ENCODE results near the gene SIN3A.
"Not testable (repeated sequence)": the region's sequence is repeated elsewhere in the genome, so short reads cannot be mapped to it uniquely, and the experiment has no call there.

Gene SIN3A

DNA sequence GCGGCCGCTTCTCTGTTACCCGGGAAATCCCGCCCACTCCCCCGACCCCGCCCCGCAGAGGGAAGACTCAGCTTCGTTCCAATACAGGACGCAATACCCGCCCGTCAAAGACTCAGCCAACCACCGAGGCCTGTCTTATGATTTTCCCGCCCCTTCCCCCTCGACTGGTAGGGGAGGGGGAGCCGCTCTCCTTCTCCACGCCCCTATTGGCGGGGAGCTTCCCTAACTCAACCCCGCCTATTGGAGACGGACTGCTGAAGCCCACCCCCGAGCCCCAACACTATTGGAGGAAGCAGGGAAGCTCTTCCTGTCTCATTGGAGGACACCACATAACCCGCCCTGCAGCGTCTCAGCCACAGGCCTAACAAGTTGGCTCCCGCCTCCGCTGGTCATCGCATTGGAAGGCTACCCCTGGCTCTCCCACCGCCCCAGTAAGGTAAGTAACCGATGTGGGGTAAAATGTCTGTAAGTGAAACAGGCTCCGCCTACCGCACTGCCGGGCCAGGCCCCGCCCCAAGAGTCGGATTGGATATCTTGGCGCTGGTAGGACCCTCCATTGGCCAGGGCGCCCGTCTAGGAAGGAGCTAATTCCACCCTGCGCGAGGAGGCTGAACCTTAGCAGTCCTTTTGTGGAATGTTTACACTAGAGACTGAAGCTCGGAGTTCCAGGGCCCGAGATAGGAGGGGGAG lies at the start of gene SIN3A:
Gene SIN3A, minus strand, starts transcription at position 17 of the 690 bp plus-strand sequence. CDS start 21,315 bp downstream, outside the sequence.
- peak; percentile 100 for DNase-seq (ENCODE audit: low spot score)

GRCh38 chr15:75493732-75494131 lies 42.2 kb upstream of the SIN3A start:
- DNase-seq (ENCODE audit: low spot score) = no peak

DNA sequence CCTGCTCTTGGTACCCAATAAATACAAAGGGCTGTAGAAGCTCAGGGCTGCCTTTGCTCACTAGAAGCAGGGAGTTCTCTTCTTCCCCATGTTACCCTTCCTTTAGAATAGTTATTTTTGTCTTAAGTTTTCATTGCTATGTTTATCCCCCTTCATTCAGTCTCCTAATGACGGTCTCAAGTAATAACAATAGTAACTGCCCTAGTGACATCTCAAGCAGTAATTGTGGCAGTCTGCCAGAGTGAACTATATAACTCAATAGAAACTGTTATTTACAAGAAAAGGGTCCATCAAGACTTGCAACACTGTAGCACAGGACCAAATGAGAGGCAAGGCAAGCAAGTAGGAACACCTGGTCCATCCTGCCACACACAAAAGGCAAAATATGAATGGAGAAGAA lies 32.5 kb upstream of the SIN3A start:
- DNase-seq (ENCODE audit: low spot score) = no peak

DNA sequence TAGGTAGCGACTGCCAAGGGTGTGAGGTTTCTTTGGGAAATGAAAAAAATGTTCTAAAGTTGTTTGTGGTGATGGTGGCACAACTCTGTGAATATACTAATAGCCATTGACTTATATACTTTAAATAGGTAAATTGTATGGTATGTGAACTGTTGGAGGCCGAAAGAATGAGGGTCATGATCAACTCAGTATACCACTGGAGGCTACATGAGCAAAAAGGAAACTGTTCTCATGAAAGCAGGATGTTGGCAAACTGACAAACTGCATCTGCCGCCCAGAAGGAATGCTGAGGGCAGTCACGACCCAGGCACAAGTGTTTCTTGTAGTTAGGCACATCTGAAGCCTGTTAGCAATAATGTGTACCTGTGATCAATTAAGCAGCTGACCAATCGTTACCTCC lies 32.1 kb upstream of the SIN3A start:
- not testable (repeated sequence) for DNase-seq (ENCODE audit: low spot score)

DNA sequence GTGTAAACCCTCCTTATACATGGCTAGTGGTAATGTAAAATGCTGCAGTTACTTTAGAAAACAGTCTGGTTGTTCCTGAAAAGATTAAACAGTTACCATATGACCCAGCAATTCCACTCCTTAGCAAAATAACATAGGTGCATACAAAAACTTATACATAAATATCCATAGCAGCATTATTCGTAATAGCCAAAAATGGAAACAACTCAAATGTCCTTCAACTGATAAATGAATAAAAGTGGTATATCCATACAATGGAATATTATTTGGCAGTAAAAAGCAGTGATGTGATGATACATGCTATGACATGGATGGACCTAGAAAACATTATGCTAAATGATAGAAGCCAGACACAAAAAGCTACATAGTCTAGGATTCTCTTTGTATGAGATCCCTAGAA lies 31.6 kb upstream of the SIN3A start:
- no peak for DNase-seq (ENCODE audit: low spot score)

GRCh38 chr15:75480463-75480862 lies 29.0 kb upstream of the SIN3A start:
- not testable (repeated sequence) for DNase-seq (ENCODE audit: low spot score)

GRCh38 chr15:75479670-75480069 lies 28.2 kb upstream of the SIN3A start:
- no peak for DNase-seq (ENCODE audit: low spot score)

GRCh38 chr15:75477094-75477493 lies 25.6 kb upstream of the SIN3A start:
- not testable (repeated sequence) for DNase-seq (ENCODE audit: low spot score)

GRCh38 chr15:75468913-75469598 lies 17.6 kb upstream of the SIN3A start:
- no peak for DNase-seq (ENCODE audit: low spot score)

DNA sequence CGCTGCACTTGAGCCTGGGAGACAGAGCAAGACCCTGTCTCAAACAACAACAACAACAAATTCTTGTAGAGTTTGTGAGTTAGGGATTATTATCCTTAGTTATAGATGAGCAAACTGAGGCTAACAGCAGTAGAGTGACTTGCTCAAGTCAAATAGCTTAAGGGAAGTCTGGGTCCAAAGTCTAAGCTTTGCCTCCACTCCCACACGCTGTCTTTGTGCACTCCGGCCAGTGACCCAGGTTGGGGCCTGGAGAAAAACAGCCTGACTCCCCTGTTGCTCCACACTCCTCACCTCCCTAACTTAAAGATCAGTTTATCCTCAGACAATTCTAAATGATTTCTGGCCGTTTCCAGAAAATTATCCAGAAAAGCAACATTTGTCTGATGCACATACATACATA lies 9.2 kb upstream of the SIN3A start:
- no peak for DNase-seq (ENCODE audit: low spot score)

DNA sequence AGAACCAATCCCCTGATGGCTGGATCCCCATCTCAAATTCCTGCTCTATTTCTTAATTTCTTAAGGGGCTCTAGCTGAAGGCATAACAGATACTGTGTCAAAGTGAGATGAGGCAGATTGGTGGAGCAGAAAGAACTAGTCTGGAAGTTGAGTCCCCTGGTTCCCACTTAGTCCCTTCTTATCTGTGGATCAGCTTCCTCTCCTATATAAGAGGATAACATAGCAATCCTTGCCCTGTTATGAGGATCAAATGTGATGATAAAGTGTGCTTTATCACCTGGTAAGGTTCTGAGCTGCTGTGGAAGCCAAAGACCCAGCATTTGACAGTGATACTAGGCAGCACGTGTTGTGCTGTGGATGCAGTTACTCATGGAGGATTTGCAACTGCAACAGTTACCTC lies 8.1 kb upstream of the SIN3A start:
- no peak for DNase-seq (ENCODE audit: low spot score)

DNA sequence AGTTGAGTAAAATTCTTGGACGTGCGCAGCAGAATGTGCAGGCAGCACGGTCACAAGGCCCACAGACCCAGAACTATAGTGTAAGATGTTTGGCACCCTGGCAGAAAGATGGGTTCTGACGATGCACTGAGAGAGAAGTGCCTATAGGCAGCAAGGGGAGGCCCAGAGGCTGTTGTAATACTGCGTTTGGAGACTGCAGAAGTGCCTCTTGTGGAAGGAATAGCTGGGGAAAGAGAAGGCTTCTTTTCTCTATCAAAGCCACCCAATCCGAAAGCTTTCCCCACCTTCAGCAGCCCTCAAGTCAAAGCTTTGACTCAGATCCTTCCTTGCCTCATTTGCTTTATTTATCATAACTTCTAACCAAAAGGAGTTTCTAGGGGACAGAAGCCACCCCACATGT lies 5.2 kb upstream of the SIN3A start:
- no peak for DNase-seq (ENCODE audit: low spot score)

DNA sequence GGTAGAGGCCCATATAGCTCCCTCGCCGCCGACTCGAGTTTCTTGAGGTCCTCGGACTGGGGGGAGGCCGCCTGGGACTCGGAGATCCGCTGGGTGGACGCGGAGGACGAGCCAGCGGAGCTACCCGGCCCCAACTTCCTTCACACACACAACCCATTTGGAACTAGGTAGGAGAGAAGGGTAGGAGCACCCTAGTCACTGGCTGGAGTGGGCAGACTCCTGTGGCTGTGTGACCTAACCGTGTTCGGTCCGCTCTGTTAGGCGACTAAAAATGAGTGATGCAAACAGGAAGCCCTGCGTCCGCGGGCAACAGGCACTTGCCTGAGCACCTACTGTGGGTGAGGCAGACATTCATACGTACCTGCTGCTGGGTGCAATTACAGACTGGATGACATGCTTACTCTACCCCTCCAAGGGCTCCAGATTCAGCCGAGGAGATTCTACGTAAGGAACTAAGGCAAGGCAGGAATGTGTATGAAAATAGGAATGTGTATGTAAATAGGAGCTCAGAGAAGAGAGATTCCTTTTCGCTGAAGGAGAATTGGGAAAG lies 4.6 kb upstream of the SIN3A start:
- peak; percentile 77 for DNase-seq (ENCODE audit: low spot score)

DNA sequence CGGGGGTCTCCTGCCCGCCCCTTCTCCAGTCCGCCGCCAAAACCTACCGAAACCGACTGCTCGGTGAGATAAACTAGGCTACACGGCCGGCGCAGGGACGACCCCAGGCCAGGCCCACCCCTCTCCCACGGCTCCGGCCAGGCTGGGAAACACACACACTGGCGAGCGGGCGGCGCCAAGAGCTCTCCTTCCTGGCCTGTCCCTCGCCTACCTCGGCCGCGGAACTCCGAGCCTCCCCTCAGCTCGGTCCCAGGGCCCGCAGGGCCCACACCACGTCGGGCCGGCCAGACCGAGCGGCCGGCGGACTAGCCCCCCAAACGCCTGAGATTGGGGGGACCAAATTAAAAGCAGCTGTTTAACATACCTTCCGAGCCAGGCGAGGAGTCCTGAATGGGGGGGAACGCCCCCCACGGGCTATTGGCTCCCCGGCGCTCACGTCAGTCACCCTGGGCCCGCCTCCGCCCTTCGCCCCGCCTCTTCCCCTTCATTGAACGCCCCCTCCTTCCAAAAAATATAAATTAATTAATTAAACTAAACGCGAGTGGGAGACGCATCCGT lies 4.0 kb upstream of the SIN3A start:
- DNase-seq (ENCODE audit: low spot score) = peak; percentile 92

GRCh38 chr15:75454471-75455378 lies 3.2 kb upstream of the SIN3A start:
- DNase-seq (ENCODE audit: low spot score) = peak; percentile 81

GRCh38 chr15:75453703-75454470 lies 2.4 kb upstream of the SIN3A start:
- DNase-seq (ENCODE audit: low spot score) = peak; percentile 100

DNA sequence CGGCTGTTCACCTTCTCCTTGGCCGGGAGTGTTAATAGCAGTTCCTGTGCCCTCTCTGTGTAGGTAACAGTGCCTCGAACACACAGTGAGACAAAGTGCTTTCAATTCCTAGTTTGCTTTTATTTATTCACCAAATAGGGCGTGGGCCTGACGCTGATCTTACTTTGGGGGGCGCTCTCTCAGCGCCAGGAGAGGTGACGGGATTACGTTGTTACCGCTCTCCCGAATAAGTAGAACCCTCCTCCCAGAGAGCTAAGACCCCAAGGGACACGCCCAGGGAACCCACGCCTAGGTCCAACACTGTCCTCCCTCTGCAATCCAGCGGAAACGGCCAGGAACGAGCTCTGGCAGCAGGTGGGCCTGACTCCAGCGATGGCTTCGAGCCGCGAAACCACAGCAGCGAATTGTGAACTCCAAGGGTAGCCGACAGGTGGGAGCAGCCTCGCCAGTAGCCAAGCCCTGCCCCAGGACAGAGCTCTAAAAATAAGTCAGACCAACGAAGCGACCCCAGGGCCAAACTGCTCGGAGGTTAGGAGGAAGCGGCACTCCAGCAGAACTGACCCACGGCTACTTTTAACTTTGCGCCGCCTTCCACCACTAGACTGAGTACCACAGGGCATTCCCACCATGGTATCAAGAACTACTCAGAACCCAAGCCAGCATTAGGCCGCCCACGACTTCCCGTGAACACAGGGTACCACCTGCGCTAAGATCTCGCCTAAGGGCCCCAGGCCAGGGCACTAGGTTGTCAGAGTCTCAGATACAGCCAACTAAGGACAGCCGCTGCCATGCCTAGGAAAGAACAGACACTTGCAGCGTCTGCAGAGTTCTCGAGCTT lies 1.6 kb upstream of the SIN3A start:
- DNase-seq (ENCODE audit: low spot score) = peak; percentile 83

- peak; percentile 93 for DNase-seq (ENCODE audit: low spot score)
Measured at GRCh38 chr15:75452364-75452864, 924 bp upstream of the SIN3A start.

DNA sequence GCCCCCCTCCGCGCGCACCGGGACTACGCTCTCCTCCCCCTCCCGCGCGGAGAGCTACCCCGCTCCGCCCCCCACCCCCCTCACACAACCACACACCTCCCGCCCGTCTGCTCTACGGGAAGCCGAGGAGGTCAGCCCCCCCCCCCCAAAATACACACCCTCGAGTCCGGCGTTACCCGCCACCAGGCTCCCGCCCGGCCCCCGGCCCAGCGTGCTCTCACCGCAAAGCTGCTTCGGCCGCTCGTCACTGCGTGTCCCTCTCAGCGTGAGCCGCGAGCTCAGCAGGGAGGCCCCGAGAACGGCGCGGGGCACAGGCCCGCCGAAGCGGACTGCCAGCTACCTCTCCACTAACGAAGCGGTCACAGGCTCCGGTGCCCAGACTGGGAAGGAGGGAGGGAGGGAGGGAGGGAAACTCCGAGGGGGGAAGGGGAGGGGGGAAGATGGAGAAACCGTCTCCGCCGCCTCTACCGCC lies 252 bp downstream of the SIN3A start:
- DNase-seq (ENCODE audit: low spot score) = no peak

Data from NAMALWA (cell line).